OCI-M1 (cell line): Measurements from ENCODE around the gene CXCR2.
"Not testable (repeated sequence)": the region's sequence is repeated elsewhere in the genome, so short reads cannot be mapped to it uniquely, and the experiment has no call there.

Source experiments
- DNase-seq: peaks from one replicate; lab custom pipeline; 2025; lab: John Stamatoyannopoulos, UW

The CXCR2 gene

DNA sequence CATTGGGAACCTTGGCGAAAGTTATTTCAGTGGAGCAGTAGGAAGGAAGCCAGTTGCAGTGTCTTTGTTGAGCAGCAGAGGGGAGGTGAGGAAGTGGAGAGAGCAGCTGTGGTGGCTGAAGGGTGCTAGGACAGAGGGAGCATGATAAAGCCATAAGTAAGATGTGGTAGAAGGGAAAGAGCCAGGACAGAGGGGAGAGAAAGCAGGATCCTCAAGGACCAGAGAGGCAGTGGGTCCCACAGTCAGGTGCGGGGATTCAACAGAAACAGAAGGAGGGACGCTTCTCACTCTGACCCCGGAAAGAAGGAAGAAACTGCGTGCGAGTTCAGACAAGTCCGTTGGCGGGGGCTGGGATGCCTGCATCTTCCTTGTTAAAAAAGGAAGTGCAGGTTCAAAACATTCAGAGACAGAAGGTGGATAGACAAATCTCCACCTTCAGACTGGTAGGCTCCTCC is at the start of gene CXCR2:
Gene CXCR2, plus strand, starts transcription at position 403 of the 455 bp plus-strand sequence. CDS start 8,774 bp downstream, outside the sequence.
- peak; percentile 63 for DNase-seq

DNA sequence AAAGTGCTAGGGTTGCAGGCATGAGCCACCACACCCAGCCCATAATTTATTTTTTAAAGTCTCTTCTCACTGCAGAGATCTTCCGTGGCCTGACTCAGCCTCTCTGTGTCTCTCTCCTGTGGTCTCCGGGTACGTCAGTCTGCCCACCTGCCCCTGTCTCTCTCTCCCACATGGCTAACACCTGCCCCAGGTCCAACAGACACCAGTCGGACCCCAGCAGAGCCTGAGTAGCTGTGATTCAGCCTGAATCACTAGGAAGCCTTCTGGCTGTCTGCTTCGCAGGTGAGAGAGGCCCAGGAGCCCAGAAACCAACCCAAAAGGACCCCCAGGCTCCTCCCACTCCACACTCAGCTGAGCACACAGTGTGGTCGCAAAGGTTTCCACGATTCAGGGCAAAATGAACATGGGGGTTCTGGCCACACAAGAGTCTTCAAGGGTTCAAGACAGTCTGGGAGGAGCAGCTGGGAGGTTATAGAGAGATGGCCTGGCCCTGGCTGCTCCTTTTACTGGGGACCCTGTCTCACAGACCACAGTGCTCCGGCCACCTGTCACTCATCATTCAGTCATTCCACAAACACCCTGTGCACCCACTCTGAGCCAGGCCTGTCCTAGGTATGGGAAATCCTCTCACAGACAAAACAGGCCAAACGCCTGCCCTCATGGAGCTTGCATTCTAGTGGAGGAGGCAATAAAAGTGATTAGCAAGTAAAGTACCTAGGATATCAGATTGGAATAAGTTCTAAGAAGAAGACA is 48.2 kb upstream of the CXCR2 start:
- DNase-seq: no peak

DNA sequence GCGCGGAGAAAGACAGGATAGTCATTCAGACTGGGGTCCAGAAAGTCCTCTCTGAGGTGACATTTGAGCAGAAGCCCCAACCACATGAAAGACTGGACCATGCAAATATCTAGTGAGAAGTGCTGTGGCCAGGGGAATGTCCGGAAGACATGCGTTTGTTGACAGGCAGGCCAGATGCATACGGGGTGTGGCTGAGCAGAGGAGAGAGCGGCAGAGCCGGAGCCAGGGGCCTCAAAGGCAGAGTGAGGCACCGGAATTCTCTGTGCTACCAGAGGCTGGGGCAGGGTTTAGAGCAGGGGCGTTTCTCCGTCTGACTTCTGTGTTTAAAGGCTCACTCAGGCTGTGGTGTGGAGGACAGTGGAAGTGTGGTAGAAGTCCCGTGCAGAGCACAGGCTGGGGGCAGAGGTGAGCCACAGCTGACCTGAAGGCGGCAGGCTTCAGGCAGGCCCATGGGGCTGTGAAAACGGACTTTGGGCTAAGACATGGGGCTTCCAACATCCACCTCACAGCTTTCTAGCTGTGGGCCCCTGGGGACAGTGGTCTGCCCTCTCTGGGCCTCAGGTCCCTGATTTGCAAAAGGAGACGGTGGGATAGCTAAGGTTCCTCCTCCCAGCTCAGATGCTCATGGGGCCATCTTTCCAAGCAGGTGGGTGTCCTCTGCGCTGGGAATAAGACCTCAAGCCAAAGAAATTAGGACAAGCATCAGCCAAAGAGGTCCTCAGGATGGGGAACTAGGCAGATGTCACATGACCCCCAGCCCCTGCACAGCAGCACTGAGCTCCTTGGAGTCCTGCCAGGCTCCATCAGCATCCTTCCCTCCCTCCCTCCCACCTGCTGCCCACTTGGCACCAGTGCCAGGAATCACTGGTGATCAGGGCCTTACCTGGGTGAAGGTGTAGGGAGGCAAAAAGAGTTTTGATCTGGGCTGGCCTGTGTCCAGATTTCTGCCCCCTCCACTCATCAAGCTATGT is 45.6 kb upstream of the CXCR2 start:
- no peak for DNase-seq

GRCh38 chr2:218081063-218081462 is 44.8 kb upstream of the CXCR2 start:
- DNase-seq: no peak

- no peak for DNase-seq
Measured at GRCh38 chr2:218081695-218082094, 44.1 kb upstream of the CXCR2 start.

GRCh38 chr2:218082586-218083351 is 43.1 kb upstream of the CXCR2 start:
- no peak for DNase-seq

GRCh38 chr2:218083352-218083676 is 42.5 kb upstream of the CXCR2 start:
- DNase-seq: no peak

- DNase-seq: no peak
Measured at GRCh38 chr2:218086478-218086877, 39.4 kb upstream of the CXCR2 start.

- no peak for DNase-seq
Measured at GRCh38 chr2:218089259-218089658, 36.6 kb upstream of the CXCR2 start.

- DNase-seq: peak; percentile 96
Measured at GRCh38 chr2:218091746-218092145, 34.1 kb upstream of the CXCR2 start.

- peak; percentile 31 for DNase-seq
Measured at GRCh38 chr2:218093879-218094278, 31.9 kb upstream of the CXCR2 start.

GRCh38 chr2:218095853-218096252 is 30.0 kb upstream of the CXCR2 start:
- DNase-seq: peak; percentile 85

- DNase-seq: peak; percentile 21
Measured at GRCh38 chr2:218097975-218098374, 27.9 kb upstream of the CXCR2 start.

DNA sequence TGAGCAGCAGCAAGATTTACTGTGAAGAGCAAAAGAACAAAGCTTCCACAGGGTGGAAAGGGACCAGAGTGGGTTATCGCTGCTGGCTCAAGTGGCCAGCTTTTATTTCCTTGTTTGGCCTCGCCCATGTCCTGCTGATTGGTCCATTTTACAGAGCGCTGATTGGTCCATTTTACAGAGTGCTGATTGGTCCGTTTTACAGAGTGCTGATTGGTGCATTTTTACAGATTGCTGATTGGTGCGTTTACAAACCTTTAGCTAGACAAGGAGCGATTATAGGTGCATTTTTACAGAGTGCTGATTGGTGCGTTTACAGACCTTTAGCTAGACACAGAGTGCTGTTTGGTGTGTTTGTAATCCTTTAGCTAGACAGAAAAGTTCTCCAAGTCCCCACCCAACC is 17.0 kb upstream of the CXCR2 start:
- DNase-seq: not testable (repeated sequence)

GRCh38 chr2:218121789-218122188 is 4.0 kb upstream of the CXCR2 start:
- DNase-seq: not testable (repeated sequence)

DNA sequence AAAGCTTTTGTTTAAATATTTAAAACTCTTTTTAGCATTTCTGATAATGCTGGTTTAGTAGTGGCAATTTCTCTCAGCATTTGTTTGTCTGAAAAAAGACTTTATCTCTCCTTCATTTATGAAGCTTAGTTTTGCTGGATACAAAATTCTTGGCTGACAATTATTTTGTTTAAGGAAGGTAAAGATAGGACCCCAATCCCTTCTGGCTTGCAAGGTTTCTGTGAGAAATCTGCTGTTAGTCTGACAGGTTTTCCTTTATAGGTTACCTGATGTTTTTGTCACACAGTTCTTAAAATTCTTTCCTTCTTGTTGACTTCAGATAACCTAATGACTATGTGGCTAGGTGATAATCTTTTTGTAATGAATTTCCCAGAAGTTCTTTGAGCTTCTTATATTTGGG is 3.5 kb upstream of the CXCR2 start:
- not testable (repeated sequence) for DNase-seq

DNA sequence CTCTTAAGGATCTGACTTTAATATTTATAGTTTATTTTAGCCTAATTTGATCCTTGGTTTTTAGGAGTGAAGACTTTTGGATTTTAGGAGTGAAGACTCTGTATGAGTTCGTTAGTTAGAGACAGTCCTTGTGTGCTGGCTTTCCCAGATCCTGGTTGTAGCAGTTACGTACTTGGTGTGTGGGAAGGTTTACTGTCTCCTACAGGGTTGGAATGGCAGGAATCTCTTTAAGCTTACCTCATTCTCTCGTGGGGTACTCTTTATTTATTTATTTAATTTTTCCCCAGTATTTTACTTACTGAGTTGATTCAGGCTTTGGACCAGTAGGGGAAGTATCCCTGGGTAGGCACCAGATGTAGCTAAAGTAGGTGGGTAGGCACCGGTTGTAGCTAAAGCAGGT is 1.8 kb upstream of the CXCR2 start:
- DNase-seq: no peak

- no peak for DNase-seq
Measured at GRCh38 chr2:218125095-218125494, 733 bp upstream of the CXCR2 start.

DNA sequence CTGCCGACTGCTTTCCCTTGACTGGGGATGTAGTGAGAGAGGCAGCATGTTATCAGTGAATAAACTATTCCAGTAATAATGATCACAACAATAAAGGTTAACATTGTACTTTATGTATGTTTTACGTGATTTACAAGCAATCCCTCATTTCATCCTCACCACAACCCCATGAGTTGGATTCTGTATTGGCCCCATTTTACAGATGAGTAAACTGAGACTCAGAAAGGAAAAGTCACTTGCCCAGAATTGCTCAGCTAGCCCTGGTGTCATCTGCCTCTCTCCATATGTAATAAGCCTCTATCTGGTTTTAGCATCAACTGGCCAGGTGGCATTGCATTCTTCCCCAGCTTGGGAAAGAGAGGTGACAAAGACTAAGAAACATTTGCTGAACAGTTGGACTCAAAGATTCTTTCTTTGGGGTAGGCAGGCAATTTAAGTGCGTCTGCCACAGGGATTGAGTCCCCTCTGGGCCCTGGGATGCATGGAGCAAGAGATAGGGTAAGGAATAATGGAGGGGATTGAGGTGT is 2.2 kb downstream of the CXCR2 start:
- DNase-seq: no peak

GRCh38 chr2:218128781-218129457 is 3.1 kb downstream of the CXCR2 start:
- DNase-seq: peak; percentile 29

GRCh38 chr2:218129458-218130135 is 3.8 kb downstream of the CXCR2 start:
- DNase-seq: no peak
